NCI-H526 treated with DMSO at 0.1 percent for 48 hours (cell line): ENCODE data around the gene NCAM2.

Experiments
- DNase-seq: peaks from one replicate; lab custom pipeline; 2025; lab: John Stamatoyannopoulos, UW

Gene NCAM2

GRCh38 chr21:21458124-21458631 is 460.0 kb downstream of the NCAM2 start:
- DNase-seq, result no peak

- no peak for DNase-seq
Measured at GRCh38 chr21:21460979-21461378, 462.8 kb downstream of the NCAM2 start.

GRCh38 chr21:21463456-21463855 is 465.2 kb downstream of the NCAM2 start:
- DNase-seq, result no peak

- no peak for DNase-seq
Measured at GRCh38 chr21:21464684-21465083, 466.5 kb downstream of the NCAM2 start.

- DNase-seq, result no peak
Measured at GRCh38 chr21:21466752-21467151, 468.5 kb downstream of the NCAM2 start.

GRCh38 chr21:21468003-21468402 is 469.8 kb downstream of the NCAM2 start:
- no peak for DNase-seq

GRCh38 chr21:21481239-21481638 is 483.0 kb downstream of the NCAM2 start:
- DNase-seq, result no peak

GRCh38 chr21:21508859-21509258 is 510.6 kb downstream of the NCAM2 start:
- DNase-seq, result no peak

- DNase-seq, result no peak
Measured at GRCh38 chr21:21530680-21531079, 532.5 kb downstream of the NCAM2 start.

GRCh38 chr21:21547368-21547953 is 549.3 kb downstream of the NCAM2 start:
- DNase-seq, result no peak

- DNase-seq, result no peak
Measured at GRCh38 chr21:21559285-21560045, 561.3 kb downstream of the NCAM2 start.
